Neural progenitor cell (in vitro differentiated cells): ENCODE data around the gene MGLL.

Source experiments
- EZH2 ChIP-seq: fragments of 200-600 bp; sonication (generic); IDR thresholded peaks from 2 replicates; pipeline ENCODE4 v1.6.1; 2017; ENCODE audit warnings: antibody characterized with exemption, mild to moderate bottlenecking, moderate library complexity
- TF ChIP-seq, protein P1 (sequence below): fragments of 200-600 bp; sonication (generic); IDR thresholded peaks from 2 replicates; pipeline ENCODE4 v1.5.1; 2017; ENCODE audit warnings: antibody characterized with exemption, mild to moderate bottlenecking

DNA sequence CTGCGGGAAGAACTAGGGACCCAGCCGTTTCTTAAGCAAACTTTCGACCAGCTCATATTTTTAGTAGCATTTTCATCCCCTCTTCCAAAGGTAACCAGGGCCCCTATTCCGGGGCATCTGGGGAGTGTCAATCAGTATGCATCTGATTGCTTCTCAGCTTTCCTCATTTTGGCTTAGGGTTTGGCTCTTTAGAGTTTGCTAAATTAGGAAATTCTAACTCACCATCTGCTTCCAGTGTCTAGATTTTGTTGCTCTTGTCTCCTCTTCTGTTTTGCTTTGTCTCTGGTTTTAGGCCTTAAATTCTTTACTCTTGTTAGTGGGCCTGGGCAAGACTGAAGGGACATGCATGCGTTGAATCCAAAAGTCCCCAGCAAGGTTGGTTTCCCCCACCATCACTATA lies 159.2 kb downstream of the MGLL start:
- TF ChIP-seq, protein P1, sequence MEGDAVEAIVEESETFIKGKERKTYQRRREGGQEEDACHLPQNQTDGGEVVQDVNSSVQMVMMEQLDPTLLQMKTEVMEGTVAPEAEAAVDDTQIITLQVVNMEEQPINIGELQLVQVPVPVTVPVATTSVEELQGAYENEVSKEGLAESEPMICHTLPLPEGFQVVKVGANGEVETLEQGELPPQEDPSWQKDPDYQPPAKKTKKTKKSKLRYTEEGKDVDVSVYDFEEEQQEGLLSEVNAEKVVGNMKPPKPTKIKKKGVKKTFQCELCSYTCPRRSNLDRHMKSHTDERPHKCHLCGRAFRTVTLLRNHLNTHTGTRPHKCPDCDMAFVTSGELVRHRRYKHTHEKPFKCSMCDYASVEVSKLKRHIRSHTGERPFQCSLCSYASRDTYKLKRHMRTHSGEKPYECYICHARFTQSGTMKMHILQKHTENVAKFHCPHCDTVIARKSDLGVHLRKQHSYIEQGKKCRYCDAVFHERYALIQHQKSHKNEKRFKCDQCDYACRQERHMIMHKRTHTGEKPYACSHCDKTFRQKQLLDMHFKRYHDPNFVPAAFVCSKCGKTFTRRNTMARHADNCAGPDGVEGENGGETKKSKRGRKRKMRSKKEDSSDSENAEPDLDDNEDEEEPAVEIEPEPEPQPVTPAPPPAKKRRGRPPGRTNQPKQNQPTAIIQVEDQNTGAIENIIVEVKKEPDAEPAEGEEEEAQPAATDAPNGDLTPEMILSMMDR = no peak
- TF ChIP-seq EZH2 = no peak
